Stimulated activated CD8-positive, alpha-beta memory T cell treated with anti-CD3 and anti-CD28 coated beads, Interleukin-2, amount 100 ng/mL, for 48 hours (primary cell): ENCODE measurements around the gene ZMYND15.

Source experiments
- DNase-seq, 2 donors: peaks; one replicate each; pipeline ENCODE4 v3.0.0-alpha.2; 2020; ENCODE audit warnings: low read depth in 2 of 2

Gene ZMYND15

GRCh38 chr17:4786516-4786915, 46.9 kb downstream of the ZMYND15 start:
- DNase-seq, result no peak

- DNase-seq, result no peak
Measured at GRCh38 chr17:4788159-4788806, 48.6 kb downstream of the ZMYND15 start.

- no peak for DNase-seq
Measured at GRCh38 chr17:4788807-4789700, 49.4 kb downstream of the ZMYND15 start, which contains the start of gene GLTPD2. TSS of gene GLTPD2 (plus strand) at chr17:4788964. CDS start at chr17:4789012, 48 bp downstream.

GRCh38 chr17:4789701-4789950, 50.0 kb downstream of the ZMYND15 start:
- DNase-seq, result no peak

- peak; percentile 70 to 73 for DNase-seq
Measured at GRCh38 chr17:4789951-4790704, 50.5 kb downstream of the ZMYND15 start.

GRCh38 chr17:4790705-4791088, 51.1 kb downstream of the ZMYND15 start:
- no peak for DNase-seq

GRCh38 chr17:4795168-4795567, 55.5 kb downstream of the ZMYND15 start:
- no peak for DNase-seq
